ENCODE data around the gene TP53BP1. TPM values are rescaled to one million over a fixed set of nuclear protein-coding genes. Genes with fewer than 3 reads are reported as not detected.
A peak's percentile ranks its signal among the peaks of the same experiment; 100 is the strongest.

Gene TP53BP1
- total RNA-seq, 4 donors from 2014 or later = 13.0 to 17.9 (median 16.9) TPM

DNA sequence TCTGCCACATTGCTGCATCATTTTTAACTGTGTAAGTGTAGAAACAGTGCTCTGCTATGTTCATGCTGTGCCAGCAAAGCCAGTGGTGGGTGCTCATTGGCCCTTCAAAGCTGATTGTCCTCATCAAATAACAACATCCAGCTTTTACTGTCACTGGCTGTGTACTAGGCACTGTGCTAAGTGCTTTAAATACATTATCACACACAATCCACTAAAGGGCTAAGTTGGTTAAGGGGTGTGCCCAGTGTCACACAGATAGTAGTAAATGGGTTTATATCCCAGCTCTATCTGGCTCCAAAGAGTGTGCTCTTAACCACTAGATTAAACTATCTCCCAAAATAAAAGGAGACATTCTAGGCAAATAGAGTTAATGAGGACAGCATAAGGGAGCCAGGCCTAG, 114.4 kb downstream of the TP53BP1 start:
- H3K4me3 ChIP-seq (ENCODE audit: low read depth, poor library complexity, severe bottlenecking) = no peak overlapping the region
- DNase-seq (ENCODE audit: low spot score in 2 of 2) = no peak
- intact Hi-C loops (cut with DNase I; ENCODE audit: low total_unique reads) = no loop called here
- TF ChIP-seq POLR2A (IDR thresholded peaks at IDR 0.05) = no peak
- TF ChIP-seq, protein P1, sequence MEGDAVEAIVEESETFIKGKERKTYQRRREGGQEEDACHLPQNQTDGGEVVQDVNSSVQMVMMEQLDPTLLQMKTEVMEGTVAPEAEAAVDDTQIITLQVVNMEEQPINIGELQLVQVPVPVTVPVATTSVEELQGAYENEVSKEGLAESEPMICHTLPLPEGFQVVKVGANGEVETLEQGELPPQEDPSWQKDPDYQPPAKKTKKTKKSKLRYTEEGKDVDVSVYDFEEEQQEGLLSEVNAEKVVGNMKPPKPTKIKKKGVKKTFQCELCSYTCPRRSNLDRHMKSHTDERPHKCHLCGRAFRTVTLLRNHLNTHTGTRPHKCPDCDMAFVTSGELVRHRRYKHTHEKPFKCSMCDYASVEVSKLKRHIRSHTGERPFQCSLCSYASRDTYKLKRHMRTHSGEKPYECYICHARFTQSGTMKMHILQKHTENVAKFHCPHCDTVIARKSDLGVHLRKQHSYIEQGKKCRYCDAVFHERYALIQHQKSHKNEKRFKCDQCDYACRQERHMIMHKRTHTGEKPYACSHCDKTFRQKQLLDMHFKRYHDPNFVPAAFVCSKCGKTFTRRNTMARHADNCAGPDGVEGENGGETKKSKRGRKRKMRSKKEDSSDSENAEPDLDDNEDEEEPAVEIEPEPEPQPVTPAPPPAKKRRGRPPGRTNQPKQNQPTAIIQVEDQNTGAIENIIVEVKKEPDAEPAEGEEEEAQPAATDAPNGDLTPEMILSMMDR (IDR thresholded peaks at IDR 0.05) = no peak

DNA sequence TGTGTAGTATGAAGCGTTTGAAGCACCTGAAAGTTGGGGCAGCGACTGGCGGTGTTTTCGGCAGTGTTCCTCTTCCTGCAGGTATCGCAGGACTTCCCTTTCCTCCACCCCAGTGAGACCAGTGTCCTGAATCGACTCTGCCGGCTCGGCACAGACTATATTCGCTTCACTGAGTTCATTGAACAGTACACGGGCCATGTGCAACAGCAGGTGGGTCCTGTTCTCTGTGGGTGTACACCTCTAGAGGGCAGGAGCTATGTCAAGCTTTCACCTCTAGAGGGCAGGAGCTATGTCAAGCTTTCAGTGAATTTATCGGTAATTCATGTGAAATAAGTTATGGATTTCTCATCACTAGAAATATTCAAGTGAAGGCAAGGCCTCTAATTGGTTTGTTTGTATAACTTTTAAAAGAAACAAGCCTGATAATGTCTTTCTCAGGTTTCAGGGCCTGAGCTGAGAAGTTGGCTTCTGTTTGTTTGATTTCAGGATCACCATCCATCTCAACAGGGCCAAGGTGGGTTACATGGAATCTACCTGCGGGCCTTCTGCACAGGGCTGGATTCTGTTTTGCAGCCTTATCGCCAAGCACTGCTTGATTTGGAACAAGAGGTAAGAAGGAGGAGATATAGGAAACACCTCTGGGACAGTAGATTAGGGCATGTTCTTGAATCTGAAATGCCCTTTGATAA, 116.8 kb downstream of the TP53BP1 start:
- no peak overlapping the region for H3K4me3 ChIP-seq (ENCODE audit: low read depth, poor library complexity, severe bottlenecking)
- DNase-seq (ENCODE audit: low spot score in 2 of 2) = no peak
- TF ChIP-seq, protein P1 (IDR thresholded peaks at IDR 0.05) = no peak
- TF ChIP-seq POLR2A (IDR thresholded peaks at IDR 0.05) = no peak
- WGBS, 2 donors = 86 to 87% methylated on average over 13 of the region's 13 CpGs
- intact Hi-C loops (cut with DNase I; ENCODE audit: low total_unique reads) = no loop called here

DNA sequence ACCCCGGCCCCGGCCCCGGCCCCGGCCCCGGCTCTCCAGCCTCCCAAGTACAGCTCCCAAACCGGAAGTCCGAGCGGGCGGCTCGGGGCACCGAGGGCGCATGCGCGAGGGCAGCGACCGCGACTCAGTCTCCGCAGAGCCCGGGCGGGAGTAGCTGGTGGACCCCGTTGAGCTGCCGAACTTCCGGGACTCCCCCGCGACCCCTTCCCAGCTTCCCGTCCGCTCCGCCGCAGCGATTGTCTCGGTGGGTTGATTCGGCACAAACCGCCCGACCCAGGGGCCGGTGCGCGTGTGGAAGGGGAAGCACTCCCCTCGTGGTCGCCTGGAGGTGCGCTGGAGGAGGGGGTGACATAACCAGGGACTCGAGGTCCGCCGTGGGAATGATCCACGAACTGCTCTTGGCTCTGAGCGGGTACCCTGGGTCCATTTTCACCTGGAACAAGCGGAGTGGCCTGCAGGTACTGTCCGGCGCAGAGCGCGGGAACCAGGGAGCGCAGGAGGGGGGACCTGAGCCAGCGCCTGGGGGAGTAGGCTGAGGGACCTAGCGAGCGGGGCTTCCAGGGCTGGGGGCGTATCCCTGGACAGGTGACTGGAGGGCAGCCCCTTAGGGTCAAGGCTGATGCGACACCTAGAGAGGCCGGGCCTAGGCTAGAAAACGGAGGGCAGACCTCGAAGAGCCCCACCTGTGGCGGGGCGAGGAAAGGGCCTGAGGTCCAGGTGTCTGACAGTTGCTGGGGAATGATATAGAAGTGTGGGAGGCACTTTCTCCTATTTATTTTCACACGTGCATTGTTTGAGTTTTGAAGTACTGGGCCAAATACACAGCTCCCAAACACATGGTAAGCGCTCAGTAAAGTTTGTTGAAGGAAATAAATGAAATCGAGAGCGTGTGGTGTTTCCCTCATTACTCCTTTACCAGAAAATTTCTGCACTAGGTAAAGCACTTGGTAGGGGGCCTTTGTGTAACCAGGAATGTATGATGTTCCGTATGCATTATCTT, 121.7 kb downstream of the TP53BP1 start, which contains the start of the genes TUBGCP4 and ZSCAN29:
Gene TUBGCP4, plus strand, starts transcription at position 127 of the 1,000 bp plus-strand sequence. Its CDS starts 254 bp downstream, at position 381.
Gene ZSCAN29, minus strand, starts transcription at position 69 of the 1,000 bp plus-strand sequence. CDS start 1,130 bp downstream, outside the sequence.
- peak within 1 kb of the TSS; percentile 45 for H3K4me3 ChIP-seq (ENCODE audit: low read depth, poor library complexity, severe bottlenecking)
- WGBS, 2 donors = 4 to 7% methylated on average over 23 to 42 of the region's 66 CpGs
- TF ChIP-seq POLR2A (IDR thresholded peaks at IDR 0.05) = no peak
- TF ChIP-seq, protein P1 (IDR thresholded peaks at IDR 0.05) = peak in 1 of 3 donors; percentile 19
- intact Hi-C loops (cut with DNase I; ENCODE audit: low total_unique reads) = no loop called here
- peak; percentile 40 to 95 for DNase-seq (ENCODE audit: low spot score in 2 of 2)

DNA sequence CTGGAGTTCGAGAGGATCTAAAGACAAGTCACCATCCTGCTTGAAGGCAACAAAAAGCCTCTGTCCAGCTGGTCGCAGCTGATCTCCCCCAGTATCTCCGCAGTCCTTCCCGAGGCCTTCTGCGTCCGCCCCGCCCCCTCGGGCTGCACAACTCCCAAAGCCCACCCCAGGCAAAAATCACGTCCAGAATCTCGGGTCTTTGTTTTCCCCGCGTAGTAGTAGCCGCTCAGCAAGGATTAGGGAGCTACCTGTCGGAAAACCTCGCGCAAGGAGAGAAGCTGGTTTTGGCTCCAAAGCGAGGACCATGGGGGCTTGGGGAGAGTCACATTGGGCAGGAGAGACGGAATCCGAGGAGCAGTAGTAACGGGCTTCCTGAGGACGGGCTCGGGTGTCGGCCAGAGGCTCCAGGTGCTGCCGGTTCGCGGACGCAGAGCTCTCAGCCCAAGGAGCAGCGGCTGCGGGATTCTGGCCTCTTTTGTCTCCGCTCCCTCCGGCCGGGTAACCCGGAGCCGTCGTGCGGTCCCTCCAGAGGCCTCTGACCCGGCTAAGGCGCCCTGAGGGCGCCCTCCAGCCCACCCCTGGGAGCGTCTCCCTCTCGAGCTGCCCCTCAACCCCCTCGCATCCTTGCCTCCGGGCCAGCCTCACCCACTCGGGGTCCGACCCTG, 122.5 kb downstream of the TP53BP1 start:
- 1 to 2% methylated on average over 35 of the region's 45 CpGs for WGBS, 2 donors
- peak overlapping the region; percentile 45 for H3K4me3 ChIP-seq (ENCODE audit: low read depth, poor library complexity, severe bottlenecking)
- TF ChIP-seq POLR2A (IDR thresholded peaks at IDR 0.05) = no peak
- TF ChIP-seq, protein P1 (IDR thresholded peaks at IDR 0.05) = no peak
- intact Hi-C loops (cut with DNase I; ENCODE audit: low total_unique reads) = no loop called here
- DNase-seq (ENCODE audit: low spot score in 2 of 2) = no peak

DNA sequence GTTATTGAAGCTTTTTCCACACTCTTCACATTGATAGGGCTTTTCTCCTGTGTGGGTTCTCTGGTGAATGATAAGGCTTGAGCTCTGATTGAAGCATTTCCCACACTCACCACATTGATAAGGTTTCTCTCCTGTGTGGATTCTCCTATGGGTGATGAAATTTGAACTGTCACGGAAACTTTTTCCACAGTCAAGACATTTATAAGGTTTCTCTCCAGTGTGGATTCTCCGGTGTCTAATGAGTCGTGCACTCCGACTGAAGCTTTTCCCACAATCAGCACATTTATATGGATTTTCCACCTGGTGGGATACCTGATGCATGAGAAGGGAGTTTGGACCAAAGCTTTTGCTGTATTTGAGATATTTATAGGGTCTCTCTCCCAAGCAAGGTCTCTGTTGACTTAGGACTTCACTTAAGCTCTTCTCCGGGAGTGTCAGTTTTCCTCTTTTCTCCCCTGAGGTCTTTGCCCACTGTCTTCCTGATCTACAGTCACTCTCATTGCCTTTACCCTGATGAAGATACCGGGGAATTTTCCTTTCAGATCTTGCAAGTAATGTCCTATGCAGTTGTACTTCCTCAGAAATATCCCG, 131.5 kb downstream of the TP53BP1 start:
- DNase-seq (ENCODE audit: low spot score in 2 of 2) = no peak
- H3K4me3 ChIP-seq (ENCODE audit: low read depth, poor library complexity, severe bottlenecking) = no peak overlapping the region
- intact Hi-C loops (cut with DNase I; ENCODE audit: low total_unique reads) = no loop called here
- WGBS, 2 donors = 96 to 98% methylated on average over 7 of the region's 7 CpGs
- TF ChIP-seq, protein P1 (IDR thresholded peaks at IDR 0.05) = no peak
- no peak for TF ChIP-seq POLR2A (IDR thresholded peaks at IDR 0.05)
